ENCODE results near the gene CDKAL1.
"Not testable (repeated sequence)": the region's sequence is repeated elsewhere in the genome, so short reads cannot be mapped to it uniquely, and the experiment has no call there.

CDKAL1 gene

GRCh38 chr6:20922743-20923142 is 388.5 kb downstream of the CDKAL1 start:
- DNase-seq (ENCODE audit: low read depth in 2 of 2) = no peak

- not testable (repeated sequence) for DNase-seq (ENCODE audit: low read depth in 2 of 2)
Measured at GRCh38 chr6:20924094-20924493, 389.8 kb downstream of the CDKAL1 start.

GRCh38 chr6:20924911-20925543 is 390.8 kb downstream of the CDKAL1 start:
- DNase-seq (ENCODE audit: low read depth in 2 of 2) = no peak

GRCh38 chr6:20927130-20927860 is 393.0 kb downstream of the CDKAL1 start:
- no peak for DNase-seq (ENCODE audit: low read depth in 2 of 2)

GRCh38 chr6:20929283-20929682 is 395.0 kb downstream of the CDKAL1 start:
- DNase-seq (ENCODE audit: low read depth in 2 of 2) = no peak

GRCh38 chr6:20931093-20931492 is 396.8 kb downstream of the CDKAL1 start:
- no peak for DNase-seq (ENCODE audit: low read depth in 2 of 2)

GRCh38 chr6:20931772-20932171 is 397.5 kb downstream of the CDKAL1 start:
- DNase-seq (ENCODE audit: low read depth in 2 of 2) = no peak

- no peak for DNase-seq (ENCODE audit: low read depth in 2 of 2)
Measured at GRCh38 chr6:20932284-20932683, 398.0 kb downstream of the CDKAL1 start.

- no peak for DNase-seq (ENCODE audit: low read depth in 2 of 2)
Measured at GRCh38 chr6:20933057-20933788, 399.0 kb downstream of the CDKAL1 start.

GRCh38 chr6:20936949-20937348 is 402.7 kb downstream of the CDKAL1 start:
- DNase-seq (ENCODE audit: low read depth in 2 of 2) = no peak

GRCh38 chr6:20939161-20939775 is 405.0 kb downstream of the CDKAL1 start:
- no peak for DNase-seq (ENCODE audit: low read depth in 2 of 2)

GRCh38 chr6:20943040-20943627 is 408.9 kb downstream of the CDKAL1 start:
- no peak for DNase-seq (ENCODE audit: low read depth in 2 of 2)

- DNase-seq (ENCODE audit: low read depth in 2 of 2) = no peak
Measured at GRCh38 chr6:20943922-20944321, 409.7 kb downstream of the CDKAL1 start.

- no peak for DNase-seq (ENCODE audit: low read depth in 2 of 2)
Measured at GRCh38 chr6:20946022-20946421, 411.8 kb downstream of the CDKAL1 start.

GRCh38 chr6:20946890-20947289 is 412.6 kb downstream of the CDKAL1 start:
- DNase-seq (ENCODE audit: low read depth in 2 of 2) = no peak

GRCh38 chr6:20947977-20948376 is 413.7 kb downstream of the CDKAL1 start:
- DNase-seq (ENCODE audit: low read depth in 2 of 2) = no peak

- DNase-seq (ENCODE audit: low read depth in 2 of 2) = no peak
Measured at GRCh38 chr6:20948556-20948955, 414.3 kb downstream of the CDKAL1 start.

GRCh38 chr6:20949138-20949537 is 414.9 kb downstream of the CDKAL1 start:
- DNase-seq (ENCODE audit: low read depth in 2 of 2) = no peak

GRCh38 chr6:20952699-20953474 is 418.6 kb downstream of the CDKAL1 start:
- DNase-seq (ENCODE audit: low read depth in 2 of 2) = no peak

- no peak for DNase-seq (ENCODE audit: low read depth in 2 of 2)
Measured at GRCh38 chr6:20954315-20954714, 420.1 kb downstream of the CDKAL1 start.

GRCh38 chr6:20955131-20955530 is 420.9 kb downstream of the CDKAL1 start:
- DNase-seq (ENCODE audit: low read depth in 2 of 2) = no peak

All from stimulated activated CD8-positive, alpha-beta memory T cell treated with anti-CD3 and anti-CD28 coated beads, Interleukin-7, amount 100 ng/mL, for 4 hours (primary cell).